SK-N-SH (cell line): ENCODE data around the gene EIPR1. TPM values are rescaled to one million over a fixed set of nuclear protein-coding genes. Genes with fewer than 3 reads are reported as not detected.

ENCODE experiments used
- CTCF ChIA-PET: fragments of 300-600, 350-600 bp; formaldehyde crosslinking; extraction: SDS; loops from one replicate; lab custom pipeline; 2021; lab: Yijun Ruan, JAX
- POLR2A ChIA-PET: fragments of 350-600 bp; sonication (Branson Sonifier 250); formaldehyde crosslinking; extraction: SDS; loops from one replicate; lab custom pipeline; 2020; ENCODE audit warnings: antibody characterized with exemption, inconsistent platforms; lab: Yijun Ruan, JAX
- DNase-seq: peaks from one replicate; pipeline ENCODE4 v3.0.0; 2012
- H2AFZ ChIP-seq: fragments of 200-600 bp; sonication (generic); 2 replicates; pipeline ENCODE4 v1.8.1; 2016; ENCODE audit warnings: antibody characterized with exemption, mild to moderate bottlenecking, low read depth
- H3F3A ChIP-seq: fragments of 200-600 bp; sonication (generic); replicated peaks from 2 replicates; pipeline ENCODE3; 2016; ENCODE audit warnings: antibody characterized with exemption, mild to moderate bottlenecking; ENCODE audit not compliant: insufficient read depth
- H3K27ac ChIP-seq, 2 experiments: fragments of 200-500 bp in 1 of 2; fragments of 200-600 bp in 1 of 2; sonication (Bioruptor generic) in 1 of 2; sonication (generic), shearing (Covaris generic) in 1 of 2; 2 replicates each; pipeline versions ENCODE4 v1.5.1 to v1.6.1; 2014 to 2016; ENCODE audit warnings: low read depth in 2 of 2, inconsistent platforms in 1 of 2, low read length in 1 of 2, mild to moderate bottlenecking in 1 of 2, mixed read lengths in 1 of 2
- H3K27me3 ChIP-seq: fragments of 200-600 bp; sonication (generic), shearing (Covaris generic); 2 replicates; pipeline ENCODE4 v1.6.1; 2016; ENCODE audit warnings: mixed run types; ENCODE audit not compliant: insufficient read depth
- H3K36me3 ChIP-seq, 2 experiments: fragments of 200-500 bp in 1 of 2; fragments of 200-600 bp in 1 of 2; sonication (Bioruptor generic) in 1 of 2; sonication (generic) in 1 of 2; replicated peaks in 1 of 2; 2 replicates each; pipeline versions ENCODE3 to v1.5.1; 2014 to 2016; ENCODE audit warnings: low read length in 1 of 2, mild to moderate bottlenecking in 1 of 2; ENCODE audit not compliant: insufficient read depth in 2 of 2, control insufficient read depth in 1 of 2
- H3K4me1 ChIP-seq, 2 experiments: fragments of 200-500 bp in 1 of 2; fragments of 200-600 bp in 1 of 2; sonication (Bioruptor generic) in 1 of 2; sonication (generic), shearing (Covaris generic) in 1 of 2; 2 replicates each; pipeline versions ENCODE4 v1.5.1 to v1.6.1; 2014 to 2016; ENCODE audit warnings: low read depth in 1 of 2, low read length in 1 of 2, mixed run types in 1 of 2; ENCODE audit not compliant: insufficient read depth in 2 of 2, control insufficient read depth in 1 of 2
- H3K4me2 ChIP-seq: fragments of 200-600 bp; sonication (generic), shearing (Covaris generic); 2 replicates; pipeline ENCODE4 v1.6.1; 2017; ENCODE audit warnings: mixed run types
- H3K4me3 ChIP-seq, 2 experiments: fragments of 200-500 bp in 1 of 2; fragments of 200-600 bp in 1 of 2; sonication (Bioruptor generic) in 1 of 2; sonication (generic), shearing (Covaris generic) in 1 of 2; 2 replicates each; pipeline versions ENCODE4 v1.5.1 to v1.8.1; 2014 to 2016; ENCODE audit warnings: low read depth in 2 of 2, inconsistent platforms in 1 of 2, low read length in 1 of 2, mild to moderate bottlenecking in 1 of 2, mixed read lengths in 1 of 2, moderate library complexity in 1 of 2
- H3K79me2 ChIP-seq: fragments of 200-600 bp; sonication (generic); 2 replicates; pipeline ENCODE4 v1.8.1; 2017; ENCODE audit warnings: mild to moderate bottlenecking; ENCODE audit not compliant: insufficient read depth
- H3K9ac ChIP-seq: fragments of 200-600 bp; sonication (generic); 2 replicates; pipeline ENCODE4 v1.6.1; 2017; ENCODE audit warnings: mixed run types
- H3K9me2 ChIP-seq: fragments of 200-600 bp; sonication (generic); 2 replicates; pipeline ENCODE4 v1.6.1; 2017; ENCODE audit warnings: mixed run types
- H3K9me3 ChIP-seq: fragments of 200-600 bp; sonication (generic); 2 replicates; pipeline ENCODE4 v1.6.1; 2017; ENCODE audit warnings: mixed run types, mild to moderate bottlenecking, moderate library complexity
- H4K20me1 ChIP-seq: fragments of 200-600 bp; sonication (generic); 2 replicates; pipeline ENCODE4 v1.6.1; 2017; ENCODE audit warnings: mild to moderate bottlenecking, mixed run types; ENCODE audit not compliant: insufficient read depth
- GABPA ChIP-seq: IDR thresholded peaks from 2 replicates; pipeline ENCODE4 v1.4.0; 2012; ENCODE audit warnings: low read depth, mild to moderate bottlenecking
- GATA2 ChIP-seq: sonication (generic); formaldehyde crosslinking; IDR thresholded peaks from 2 replicates; pipeline ENCODE4 v1.5.0; 2020; ENCODE audit warnings: mild to moderate bottlenecking, missing genetic modification reagents
- JUND ChIP-seq: IDR thresholded peaks from 2 replicates; pipeline ENCODE4 v1.4.0; 2012
- SIN3A ChIP-seq: IDR thresholded peaks from 2 replicates; pipeline ENCODE4 v1.6.1; 2012; ENCODE audit warnings: low read depth, mild to moderate bottlenecking, low read length, moderate library complexity, borderline replicate concordance
- TCF12 ChIP-seq: IDR thresholded peaks from 2 replicates; pipeline ENCODE4 v1.4.0; 2012
- WGBS: methylation state at CpG from one replicate; pipeline ENCODE4 v1.1.6; 2017; ENCODE audit warnings: low lambda C conversion rate; 5-methylcytosine and 5-hydroxymethylcytosine counted together
- polyA plus RNA-seq, 3 experiments: library from polyadenylated mRNA; depleted of rRNA; stranded (reverse); fragments of >200 nt; gene quantifications; 2 replicates each; pipeline ENCODE4 v1.2.3, GENCODE V29; 2012
- TF ChIP-seq, protein P1 (sequence below): fragments of 200-600 bp; sonication (generic); IDR thresholded peaks from 2 replicates; pipeline ENCODE4 v1.6.1; 2017; ENCODE audit warnings: antibody characterized with exemption, mild to moderate bottlenecking, moderate library complexity

The EIPR1 gene
- polyA plus RNA-seq, 1 of the 3 experiments (the other 2 are of a cell fraction): 85.9 TPM

GRCh38 chr2:3316456-3317276, 61.0 kb downstream of the EIPR1 start:
- Histone ChIP-seq H4K20me1 (peaks cover 21% of the 10 kb centered on the region; the same call in 1 of the 2 replicates), H3K36me3 (peaks cover 0 to 20% of the 10 kb centered on the region in 2 experiments), H3K9me3 (no peaks in the 10 kb centered on the region), H3K4me2 (no peak overlapping the region), H3K9me2 (no peaks in the 10 kb centered on the region), H3K27me3 (no peaks in the 10 kb centered on the region), H3K4me3 (no peak overlapping the region), H3K4me1 (peaks cover 0 to 21% of the 10 kb centered on the region in 2 experiments; a peak in 2 of 4 replicates), H3F3A (no peaks in the 10 kb centered on the region), H3K27ac (no peak overlapping the region), H3K79me2 (peaks cover 13% of the 10 kb centered on the region), H2AFZ (no peak overlapping the region), H3K9ac (no peak overlapping the region)
- 97% methylated on average over 11 of the region's 11 CpGs for WGBS
- ChIA-PET CTCF (interaction anchor here (1.5 to 3.0 kb wide), 2 partner anchors 13 to 473 kb away, joined by 4 to 12 read pairs; no protein-coding TSS in a partner anchor), POLR2A (no interaction called here)
- TF ChIP-seq, protein P1, sequence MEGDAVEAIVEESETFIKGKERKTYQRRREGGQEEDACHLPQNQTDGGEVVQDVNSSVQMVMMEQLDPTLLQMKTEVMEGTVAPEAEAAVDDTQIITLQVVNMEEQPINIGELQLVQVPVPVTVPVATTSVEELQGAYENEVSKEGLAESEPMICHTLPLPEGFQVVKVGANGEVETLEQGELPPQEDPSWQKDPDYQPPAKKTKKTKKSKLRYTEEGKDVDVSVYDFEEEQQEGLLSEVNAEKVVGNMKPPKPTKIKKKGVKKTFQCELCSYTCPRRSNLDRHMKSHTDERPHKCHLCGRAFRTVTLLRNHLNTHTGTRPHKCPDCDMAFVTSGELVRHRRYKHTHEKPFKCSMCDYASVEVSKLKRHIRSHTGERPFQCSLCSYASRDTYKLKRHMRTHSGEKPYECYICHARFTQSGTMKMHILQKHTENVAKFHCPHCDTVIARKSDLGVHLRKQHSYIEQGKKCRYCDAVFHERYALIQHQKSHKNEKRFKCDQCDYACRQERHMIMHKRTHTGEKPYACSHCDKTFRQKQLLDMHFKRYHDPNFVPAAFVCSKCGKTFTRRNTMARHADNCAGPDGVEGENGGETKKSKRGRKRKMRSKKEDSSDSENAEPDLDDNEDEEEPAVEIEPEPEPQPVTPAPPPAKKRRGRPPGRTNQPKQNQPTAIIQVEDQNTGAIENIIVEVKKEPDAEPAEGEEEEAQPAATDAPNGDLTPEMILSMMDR: no peak
- TF ChIP-seq JUND (no peak), GATA2 (CRISPR knock-in tag) (no peak), GABPA (no peak), SIN3A (no peak)
- DNase-seq: no peak

- H2AFZ ChIP-seq: no peak overlapping the region
- H3K4me1 ChIP-seq: peaks cover 0 to 24% of the 10 kb centered on the region in 2 experiments; a peak in 2 of 4 replicates
- no peaks in the 10 kb centered on the region for H3K9me3 ChIP-seq
- peaks cover 0 to 19% of the 10 kb centered on the region in 2 experiments for H3K36me3 ChIP-seq
- no peaks in the 10 kb centered on the region for H3F3A ChIP-seq
- no peaks in the 10 kb centered on the region for H3K27me3 ChIP-seq
- no peaks in the 10 kb centered on the region for H3K9me2 ChIP-seq
- peaks cover 18% of the 10 kb centered on the region; the same call in 1 of the 2 replicates for H4K20me1 ChIP-seq
- no peak for TF ChIP-seq TCF12
- TF ChIP-seq, all 33 proteins: peak for 0
- H3K27ac ChIP-seq: peak overlapping the region in 1 of 2 experiments; percentile 94; a peak in 2 of 4 replicates
- CTCF ChIA-PET: interaction anchor here (1.3 to 2.1 kb wide), 5 partner anchors 8 to 214 kb away, joined by 3 to 15 read pairs (median 5); no protein-coding TSS in a partner anchor
- no peak overlapping the region for H3K4me3 ChIP-seq
- H3K79me2 ChIP-seq: peaks cover 19% of the 10 kb centered on the region
- H3K4me2 ChIP-seq: no peak overlapping the region
- POLR2A ChIA-PET: interaction anchor here (1.3 to 2.0 kb wide), 5 partner anchors 11 to 187 kb away, joined by 4 to 13 read pairs (median 4); partner anchors contain the start of genes EIPR1 and TRAPPC12
- 98% methylated on average over 7 of the region's 9 CpGs for WGBS
- H3K9ac ChIP-seq: no peak overlapping the region
- peak; percentile 65 for DNase-seq
These were observed 63.0 kb downstream of the EIPR1 start for GRCh38 chr2:3314626-3315025.
